ENCODE measurements around the gene NT5C2. TPM values are rescaled to one million over a fixed set of nuclear protein-coding genes. Genes with fewer than 3 reads are reported as not detected.

NT5C2 gene
- total RNA-seq, 1 experiment from 2014 or later, result 34.2 TPM

- no peak for DNase-seq (ENCODE audit: low read depth)
Observed at GRCh38 chr10:103124420-103125096, 68.5 kb downstream of the NT5C2 start.

- no peak for DNase-seq (ENCODE audit: low read depth)
Observed at GRCh38 chr10:103123282-103124024, 69.6 kb downstream of the NT5C2 start.

GRCh38 chr10:103120977-103121735, 71.9 kb downstream of the NT5C2 start:
- no peak for DNase-seq (ENCODE audit: low read depth)

GRCh38 chr10:103120546-103120945, 72.5 kb downstream of the NT5C2 start:
- DNase-seq (ENCODE audit: low read depth), result no peak

- DNase-seq (ENCODE audit: low read depth), result no peak
Observed at GRCh38 chr10:103117247-103117646, 75.8 kb downstream of the NT5C2 start.

GRCh38 chr10:103114876-103115275, 78.2 kb downstream of the NT5C2 start:
- DNase-seq (ENCODE audit: low read depth), result no peak

GRCh38 chr10:103111918-103112877, 80.9 kb downstream of the NT5C2 start:
- DNase-seq (ENCODE audit: low read depth), result no peak

- no peak for DNase-seq (ENCODE audit: low read depth)
Observed at GRCh38 chr10:103111031-103111917, 81.8 kb downstream of the NT5C2 start.

GRCh38 chr10:103110407-103110806, 82.7 kb downstream of the NT5C2 start:
- DNase-seq (ENCODE audit: low read depth), result no peak

- no peak for DNase-seq (ENCODE audit: low read depth)
Observed at GRCh38 chr10:103109821-103110220, 83.3 kb downstream of the NT5C2 start.

GRCh38 chr10:103106539-103106938, 86.5 kb downstream of the NT5C2 start:
- DNase-seq (ENCODE audit: low read depth), result no peak

- DNase-seq (ENCODE audit: low read depth), result no peak
Observed at GRCh38 chr10:103105462-103105861, 87.6 kb downstream of the NT5C2 start.

- DNase-seq (ENCODE audit: low read depth), result no peak
Observed at GRCh38 chr10:103104721-103105120, 88.4 kb downstream of the NT5C2 start.

GRCh38 chr10:103103989-103104388, 89.1 kb downstream of the NT5C2 start:
- DNase-seq (ENCODE audit: low read depth), result no peak

GRCh38 chr10:103102195-103102594, 90.9 kb downstream of the NT5C2 start:
- no peak for DNase-seq (ENCODE audit: low read depth)

GRCh38 chr10:103100620-103101019, 92.5 kb downstream of the NT5C2 start:
- no peak for DNase-seq (ENCODE audit: low read depth)

GRCh38 chr10:103098240-103098639, 94.8 kb downstream of the NT5C2 start:
- DNase-seq (ENCODE audit: low read depth), result no peak

- DNase-seq (ENCODE audit: low read depth), result no peak
Observed at GRCh38 chr10:103096130-103096529, 96.9 kb downstream of the NT5C2 start.

- no peak for DNase-seq (ENCODE audit: low read depth)
Observed at GRCh38 chr10:103095005-103095404, 98.1 kb downstream of the NT5C2 start.

- no peak for DNase-seq (ENCODE audit: low read depth)
Observed at GRCh38 chr10:103090911-103091310, 102.2 kb downstream of the NT5C2 start.
